SK-N-SH (cell line): Measurements from ENCODE around the gene APOBEC3H. TPM values are rescaled to one million over a fixed set of nuclear protein-coding genes. Genes with fewer than 3 reads are reported as not detected.

Source experiments
- CTCF ChIA-PET: fragments of 300-600, 350-600 bp; formaldehyde crosslinking; extraction: SDS; loops from one replicate; lab custom pipeline; 2021; lab: Yijun Ruan, JAX
- POLR2A ChIA-PET: fragments of 350-600 bp; sonication (Branson Sonifier 250); formaldehyde crosslinking; extraction: SDS; loops from one replicate; lab custom pipeline; 2020; ENCODE audit warnings: antibody characterized with exemption, inconsistent platforms; lab: Yijun Ruan, JAX
- DNase-seq: peaks from one replicate; pipeline ENCODE4 v3.0.0; 2012
- H2AFZ ChIP-seq: fragments of 200-600 bp; sonication (generic); 2 replicates; pipeline ENCODE4 v1.8.1; 2016; ENCODE audit warnings: antibody characterized with exemption, mild to moderate bottlenecking, low read depth
- H3F3A ChIP-seq: fragments of 200-600 bp; sonication (generic); replicated peaks from 2 replicates; pipeline ENCODE3; 2016; ENCODE audit warnings: antibody characterized with exemption, mild to moderate bottlenecking; ENCODE audit not compliant: insufficient read depth
- H3K27ac ChIP-seq, 2 experiments: fragments of 200-500 bp in 1 of 2; fragments of 200-600 bp in 1 of 2; sonication (Bioruptor generic) in 1 of 2; sonication (generic), shearing (Covaris generic) in 1 of 2; 2 replicates each; pipeline versions ENCODE4 v1.5.1 to v1.6.1; 2014 to 2016; ENCODE audit warnings: low read depth in 2 of 2, inconsistent platforms in 1 of 2, low read length in 1 of 2, mild to moderate bottlenecking in 1 of 2, mixed read lengths in 1 of 2
- H3K27me3 ChIP-seq: fragments of 200-600 bp; sonication (generic), shearing (Covaris generic); 2 replicates; pipeline ENCODE4 v1.6.1; 2016; ENCODE audit warnings: mixed run types; ENCODE audit not compliant: insufficient read depth
- H3K36me3 ChIP-seq, 2 experiments: fragments of 200-500 bp in 1 of 2; fragments of 200-600 bp in 1 of 2; sonication (Bioruptor generic) in 1 of 2; sonication (generic) in 1 of 2; replicated peaks in 1 of 2; 2 replicates each; pipeline versions ENCODE3 to v1.5.1; 2014 to 2016; ENCODE audit warnings: low read length in 1 of 2, mild to moderate bottlenecking in 1 of 2; ENCODE audit not compliant: insufficient read depth in 2 of 2, control insufficient read depth in 1 of 2
- H3K4me1 ChIP-seq, 2 experiments: fragments of 200-500 bp in 1 of 2; fragments of 200-600 bp in 1 of 2; sonication (Bioruptor generic) in 1 of 2; sonication (generic), shearing (Covaris generic) in 1 of 2; 2 replicates each; pipeline versions ENCODE4 v1.5.1 to v1.6.1; 2014 to 2016; ENCODE audit warnings: low read depth in 1 of 2, low read length in 1 of 2, mixed run types in 1 of 2; ENCODE audit not compliant: insufficient read depth in 2 of 2, control insufficient read depth in 1 of 2
- H3K4me2 ChIP-seq: fragments of 200-600 bp; sonication (generic), shearing (Covaris generic); 2 replicates; pipeline ENCODE4 v1.6.1; 2017; ENCODE audit warnings: mixed run types
- H3K4me3 ChIP-seq, 2 experiments: fragments of 200-500 bp in 1 of 2; fragments of 200-600 bp in 1 of 2; sonication (Bioruptor generic) in 1 of 2; sonication (generic), shearing (Covaris generic) in 1 of 2; 2 replicates each; pipeline versions ENCODE4 v1.5.1 to v1.8.1; 2014 to 2016; ENCODE audit warnings: low read depth in 2 of 2, inconsistent platforms in 1 of 2, low read length in 1 of 2, mild to moderate bottlenecking in 1 of 2, mixed read lengths in 1 of 2, moderate library complexity in 1 of 2
- H3K79me2 ChIP-seq: fragments of 200-600 bp; sonication (generic); 2 replicates; pipeline ENCODE4 v1.8.1; 2017; ENCODE audit warnings: mild to moderate bottlenecking; ENCODE audit not compliant: insufficient read depth
- H3K9ac ChIP-seq: fragments of 200-600 bp; sonication (generic); 2 replicates; pipeline ENCODE4 v1.6.1; 2017; ENCODE audit warnings: mixed run types
- H3K9me2 ChIP-seq: fragments of 200-600 bp; sonication (generic); 2 replicates; pipeline ENCODE4 v1.6.1; 2017; ENCODE audit warnings: mixed run types
- H3K9me3 ChIP-seq: fragments of 200-600 bp; sonication (generic); 2 replicates; pipeline ENCODE4 v1.6.1; 2017; ENCODE audit warnings: mixed run types, mild to moderate bottlenecking, moderate library complexity
- H4K20me1 ChIP-seq: fragments of 200-600 bp; sonication (generic); 2 replicates; pipeline ENCODE4 v1.6.1; 2017; ENCODE audit warnings: mild to moderate bottlenecking, mixed run types; ENCODE audit not compliant: insufficient read depth
- EZH2phosphoT487 ChIP-seq: fragments of 200-600 bp; sonication (generic); IDR thresholded peaks from 2 replicates; pipeline ENCODE4 v1.6.1; 2017; ENCODE audit warnings: low read depth, mixed run types, mild to moderate bottlenecking, antibody characterized with exemption, moderate library complexity, borderline replicate concordance
- FOXM1 ChIP-seq: IDR thresholded peaks from 2 replicates; pipeline ENCODE4 v1.4.0; 2012; ENCODE audit warnings: low read depth, mild to moderate bottlenecking
- GABPA ChIP-seq: IDR thresholded peaks from 2 replicates; pipeline ENCODE4 v1.4.0; 2012; ENCODE audit warnings: low read depth, mild to moderate bottlenecking
- NFIC ChIP-seq: IDR thresholded peaks from 2 replicates; pipeline ENCODE4 v1.4.0; 2012; ENCODE audit warnings: borderline replicate concordance
- POLR2AphosphoS5 ChIP-seq: IDR thresholded peaks from 2 replicates; pipeline ENCODE4 v1.6.1; 2012; ENCODE audit warnings: low read depth, low read length
- RCOR1 ChIP-seq: fragments of 150-350 bp; IDR thresholded peaks from 2 replicates; pipeline ENCODE4 v1.6.1; 2017; ENCODE audit warnings: antibody characterized with exemption, low read length
- RFX5 ChIP-seq: IDR thresholded peaks from 2 replicates; pipeline ENCODE4 v1.6.1; 2012; ENCODE audit warnings: mild to moderate bottlenecking, improper control_type of control experiment, low read length
- RXRA ChIP-seq: IDR thresholded peaks from 2 replicates; pipeline ENCODE4 v1.4.0; 2012; ENCODE audit warnings: low read depth, mild to moderate bottlenecking, borderline replicate concordance
- ZBTB33 ChIP-seq: IDR thresholded peaks from 2 replicates; pipeline ENCODE4 v1.4.0; 2012; ENCODE audit warnings: low read depth, borderline replicate concordance
- WGBS: methylation state at CpG from one replicate; pipeline ENCODE4 v1.1.6; 2017; ENCODE audit warnings: low lambda C conversion rate; 5-methylcytosine and 5-hydroxymethylcytosine counted together
- polyA plus RNA-seq, 3 experiments: library from polyadenylated mRNA; depleted of rRNA; stranded (reverse); fragments of >200 nt; gene quantifications; 2 replicates each; pipeline ENCODE4 v1.2.3, GENCODE V29; 2012
- TF ChIP-seq, protein P1 (sequence below): fragments of 200-600 bp; sonication (generic); IDR thresholded peaks from 2 replicates; pipeline ENCODE4 v1.6.1; 2017; ENCODE audit warnings: antibody characterized with exemption, mild to moderate bottlenecking, moderate library complexity

The APOBEC3H gene
- polyA plus RNA-seq, 1 of the 3 experiments (the other 2 are of a cell fraction): 0.18 TPM

- TF ChIP-seq, protein P1, sequence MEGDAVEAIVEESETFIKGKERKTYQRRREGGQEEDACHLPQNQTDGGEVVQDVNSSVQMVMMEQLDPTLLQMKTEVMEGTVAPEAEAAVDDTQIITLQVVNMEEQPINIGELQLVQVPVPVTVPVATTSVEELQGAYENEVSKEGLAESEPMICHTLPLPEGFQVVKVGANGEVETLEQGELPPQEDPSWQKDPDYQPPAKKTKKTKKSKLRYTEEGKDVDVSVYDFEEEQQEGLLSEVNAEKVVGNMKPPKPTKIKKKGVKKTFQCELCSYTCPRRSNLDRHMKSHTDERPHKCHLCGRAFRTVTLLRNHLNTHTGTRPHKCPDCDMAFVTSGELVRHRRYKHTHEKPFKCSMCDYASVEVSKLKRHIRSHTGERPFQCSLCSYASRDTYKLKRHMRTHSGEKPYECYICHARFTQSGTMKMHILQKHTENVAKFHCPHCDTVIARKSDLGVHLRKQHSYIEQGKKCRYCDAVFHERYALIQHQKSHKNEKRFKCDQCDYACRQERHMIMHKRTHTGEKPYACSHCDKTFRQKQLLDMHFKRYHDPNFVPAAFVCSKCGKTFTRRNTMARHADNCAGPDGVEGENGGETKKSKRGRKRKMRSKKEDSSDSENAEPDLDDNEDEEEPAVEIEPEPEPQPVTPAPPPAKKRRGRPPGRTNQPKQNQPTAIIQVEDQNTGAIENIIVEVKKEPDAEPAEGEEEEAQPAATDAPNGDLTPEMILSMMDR: no peak
- TF ChIP-seq ZBTB33 (no peak), RCOR1 (no peak), POLR2AphosphoS5 (no peak)
Measured at GRCh38 chr22:39080052-39080762, 16.8 kb upstream of the APOBEC3H start (continued).

DNA sequence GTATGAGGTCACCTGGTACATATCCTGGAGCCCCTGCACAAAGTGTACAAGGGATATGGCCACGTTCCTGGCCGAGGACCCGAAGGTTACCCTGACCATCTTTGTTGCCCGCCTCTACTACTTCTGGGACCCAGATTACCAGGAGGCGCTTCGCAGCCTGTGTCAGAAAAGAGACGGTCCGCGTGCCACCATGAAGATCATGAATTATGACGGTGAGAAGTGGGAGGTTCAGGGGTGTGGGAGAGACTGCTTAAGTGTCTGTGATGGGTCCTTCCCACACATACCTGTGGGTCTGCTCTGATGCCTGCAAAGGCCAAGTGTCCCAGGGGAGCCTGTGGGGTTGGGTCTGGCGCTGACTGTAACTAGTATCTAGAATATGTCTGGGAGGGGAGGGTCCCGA is 16.0 kb upstream of the APOBEC3H start:
- POLR2A ChIA-PET: no interaction called here
- no peak for TF ChIP-seq FOXM1
- TF ChIP-seq, protein P1: no peak
- no peak for TF ChIP-seq RXRA
- TF ChIP-seq RFX5: no peak
- no peak for TF ChIP-seq EZH2phosphoT487
- TF ChIP-seq GABPA: no peak
- TF ChIP-seq NFIC: no peak
- CTCF ChIA-PET: no interaction called here

More for the DNA sequence above, 16.0 kb upstream of the APOBEC3H start:
- Histone ChIP-seq H3K4me1 (no peaks in the 10 kb centered on the region; a peak in 1 of 4 replicates), H3K27ac (no peak overlapping the region), H3F3A (no peaks in the 10 kb centered on the region), H3K27me3 (no peaks in the 10 kb centered on the region), H2AFZ (no peak overlapping the region), H3K4me3 (no peak overlapping the region), H3K4me2 (no peak overlapping the region), H3K9ac (no peak overlapping the region), H3K9me3 (no peaks in the 10 kb centered on the region), H3K36me3 (no peaks in the 10 kb centered on the region), H4K20me1 (no peaks in the 10 kb centered on the region), H3K9me2 (no peaks in the 10 kb centered on the region), H3K79me2 (no peaks in the 10 kb centered on the region)
- 79% methylated on average over 2 of the region's 12 CpGs for WGBS
- DNase-seq: no peak
